HG02884 (cell line): ENCODE data around the gene NECAB2.

Source experiments
- ATAC-seq: cut with Tn5 transposase; IDR thresholded peaks from one replicate; pipeline ENCODE4 v1.9.1; 2021; ENCODE audit warnings: mild to moderate bottlenecking, moderate library complexity; ENCODE audit not compliant: unreplicated experiment

The NECAB2 gene

DNA sequence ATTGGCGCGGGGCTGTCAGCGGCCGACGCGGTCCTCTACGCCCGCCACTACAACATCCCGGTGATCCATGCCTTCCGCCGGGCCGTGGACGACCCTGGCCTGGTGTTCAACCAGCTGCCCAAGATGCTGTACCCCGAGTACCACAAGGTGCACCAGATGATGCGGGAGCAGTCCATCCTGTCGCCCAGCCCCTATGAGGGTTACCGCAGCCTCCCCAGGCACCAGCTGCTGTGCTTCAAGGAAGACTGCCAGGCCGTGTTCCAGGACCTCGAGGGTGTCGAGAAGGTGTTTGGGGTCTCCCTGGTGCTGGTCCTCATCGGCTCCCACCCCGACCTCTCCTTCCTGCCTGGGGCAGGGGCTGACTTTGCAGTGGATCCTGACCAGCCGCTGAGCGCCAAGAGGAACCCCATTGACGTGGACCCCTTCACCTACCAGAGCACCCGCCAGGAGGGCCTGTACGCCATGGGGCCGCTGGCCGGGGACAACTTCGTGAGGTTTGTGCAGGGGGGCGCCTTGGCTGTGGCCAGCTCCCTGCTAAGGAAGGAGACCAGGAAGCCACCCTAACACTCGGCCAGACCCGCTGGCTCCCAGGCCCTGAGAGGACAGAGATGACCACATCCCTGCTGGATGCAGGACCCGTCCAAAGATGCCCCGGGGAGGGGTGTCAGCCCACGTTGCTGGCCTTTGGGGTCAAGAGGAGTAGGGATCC is 2.4 kb upstream of the NECAB2 start:
- no peak for ATAC-seq

- no peak for ATAC-seq
These were observed 1.8 kb upstream of the NECAB2 start for GRCh38 chr16:83966153-83966696.

DNA sequence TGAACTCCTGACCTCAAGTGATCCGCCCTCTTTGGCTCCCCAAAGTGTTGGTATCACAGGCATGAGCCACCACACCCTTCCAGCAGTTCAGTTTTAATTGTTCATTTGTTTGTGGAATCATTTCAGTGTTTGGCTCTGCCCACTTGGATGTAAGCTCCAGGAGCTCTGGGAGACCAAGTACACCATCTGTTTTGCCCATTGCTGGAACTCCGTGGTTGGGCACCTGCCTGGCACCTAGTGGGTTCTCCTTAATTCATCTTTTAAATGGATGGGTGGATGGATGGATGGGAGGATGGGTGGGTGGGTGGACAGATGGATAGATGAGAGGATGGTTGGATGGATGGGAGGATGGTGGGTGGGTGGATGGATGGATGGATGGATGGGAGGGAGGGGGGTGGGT is 953 bp upstream of the NECAB2 start:
- ATAC-seq, result no peak

GRCh38 chr16:83968306-83968851 is 335 bp downstream of the NECAB2 start:
- ATAC-seq, result no peak

- ATAC-seq, result no peak
These were observed 1.0 kb downstream of the NECAB2 start for GRCh38 chr16:83968891-83969649.

DNA sequence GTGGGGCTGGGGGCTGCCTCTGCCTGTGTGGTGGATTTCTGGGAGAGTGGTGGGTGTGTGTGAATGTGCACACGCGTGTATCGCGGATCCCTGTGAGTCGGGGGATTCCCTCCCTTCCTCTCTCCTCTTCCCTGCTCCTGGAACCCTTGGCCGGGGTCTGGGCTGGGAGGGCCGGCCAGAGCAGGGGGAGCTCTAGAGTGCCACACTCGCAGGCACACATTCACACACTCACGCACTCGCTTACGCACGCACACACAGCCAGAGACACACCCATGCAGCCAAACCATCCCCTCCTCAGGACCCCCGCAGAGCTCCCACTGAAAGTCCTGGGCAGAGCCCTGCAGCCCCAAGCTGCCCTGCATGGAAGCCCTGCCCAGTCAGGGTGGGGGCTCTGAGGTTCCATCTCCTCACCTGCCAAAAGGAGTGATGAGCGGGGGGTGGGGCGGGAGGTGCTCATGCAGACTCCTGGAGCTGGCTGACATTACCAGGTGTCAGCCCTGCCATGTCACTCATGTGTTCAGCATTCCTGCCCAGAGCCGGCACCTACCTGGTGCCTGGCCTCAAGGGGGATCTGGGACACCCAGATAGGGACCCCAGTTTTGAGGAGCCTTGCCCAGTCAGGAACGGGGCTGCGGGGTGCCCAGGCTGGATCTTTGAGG is 1.9 kb downstream of the NECAB2 start:
- ATAC-seq, result no peak

DNA sequence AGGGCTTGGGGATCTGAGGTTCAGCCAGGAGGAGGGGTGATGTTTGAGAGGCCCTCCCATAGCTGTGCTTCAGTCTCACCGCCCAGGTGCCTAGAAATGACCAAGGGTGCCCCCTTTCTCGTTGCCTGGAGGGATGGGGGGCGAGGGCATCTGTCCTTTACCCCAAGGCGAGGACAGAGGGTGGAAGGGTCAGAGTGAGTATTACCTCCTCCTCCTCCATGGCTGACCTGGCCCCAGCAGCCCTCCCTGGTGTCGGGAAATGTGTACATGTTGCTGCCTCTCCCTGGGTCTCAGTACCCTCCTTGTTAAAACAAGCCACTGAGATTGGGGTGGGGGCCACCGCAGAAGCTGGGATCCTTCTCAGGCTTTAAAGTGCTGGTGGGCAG is 2.4 kb downstream of the NECAB2 start:
- no peak for ATAC-seq

- no peak for ATAC-seq
These were observed 3.4 kb downstream of the NECAB2 start for GRCh38 chr16:83971165-83972130.

- ATAC-seq, result no peak
These were observed 4.4 kb downstream of the NECAB2 start for GRCh38 chr16:83972256-83973008.

- ATAC-seq, result no peak
These were observed 5.0 kb downstream of the NECAB2 start for GRCh38 chr16:83973077-83973476.

DNA sequence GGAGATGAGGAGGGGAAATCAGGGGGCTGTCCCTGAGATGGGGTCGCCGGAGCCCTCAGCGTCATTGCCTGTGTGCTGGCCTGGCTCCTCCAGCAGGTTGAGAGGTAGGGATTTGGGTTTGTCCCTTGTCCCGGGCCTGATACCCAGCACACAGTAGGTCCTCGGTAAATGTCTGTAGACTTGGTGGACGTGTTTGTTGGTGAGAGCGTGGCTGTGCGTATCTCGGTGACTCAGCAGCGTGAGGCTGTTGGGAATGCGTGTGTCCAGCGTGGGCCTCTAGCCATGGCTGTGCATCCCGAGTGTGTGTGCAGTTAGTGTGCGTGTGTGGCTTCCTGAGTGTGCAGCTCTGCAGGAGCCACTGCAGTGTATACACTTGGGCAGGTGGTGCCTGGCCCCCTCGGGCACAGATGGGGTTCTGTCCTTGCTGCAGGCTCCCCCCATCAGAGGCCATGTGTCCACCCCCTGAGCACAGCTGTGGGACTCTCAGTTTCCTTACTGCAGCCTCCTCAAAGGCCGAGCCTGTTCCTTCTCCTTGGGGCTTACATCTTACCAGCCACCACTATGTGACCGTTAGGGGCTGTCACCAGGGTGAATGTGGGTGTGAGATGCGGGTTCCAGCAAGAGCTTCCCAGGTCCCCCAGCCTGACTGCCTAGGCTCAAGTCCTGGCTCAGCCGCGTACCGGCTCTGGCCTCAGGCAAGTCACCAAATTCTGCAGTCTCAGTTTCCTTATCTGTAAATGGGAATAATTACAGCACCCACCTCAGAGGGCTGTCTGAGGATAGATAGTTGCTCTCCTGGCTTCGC is 5.7 kb downstream of the NECAB2 start:
- no peak for ATAC-seq

GRCh38 chr16:83974475-83974874 is 6.4 kb downstream of the NECAB2 start:
- ATAC-seq, result no peak

- no peak for ATAC-seq
These were observed 7.7 kb downstream of the NECAB2 start for GRCh38 chr16:83975590-83976260.

DNA sequence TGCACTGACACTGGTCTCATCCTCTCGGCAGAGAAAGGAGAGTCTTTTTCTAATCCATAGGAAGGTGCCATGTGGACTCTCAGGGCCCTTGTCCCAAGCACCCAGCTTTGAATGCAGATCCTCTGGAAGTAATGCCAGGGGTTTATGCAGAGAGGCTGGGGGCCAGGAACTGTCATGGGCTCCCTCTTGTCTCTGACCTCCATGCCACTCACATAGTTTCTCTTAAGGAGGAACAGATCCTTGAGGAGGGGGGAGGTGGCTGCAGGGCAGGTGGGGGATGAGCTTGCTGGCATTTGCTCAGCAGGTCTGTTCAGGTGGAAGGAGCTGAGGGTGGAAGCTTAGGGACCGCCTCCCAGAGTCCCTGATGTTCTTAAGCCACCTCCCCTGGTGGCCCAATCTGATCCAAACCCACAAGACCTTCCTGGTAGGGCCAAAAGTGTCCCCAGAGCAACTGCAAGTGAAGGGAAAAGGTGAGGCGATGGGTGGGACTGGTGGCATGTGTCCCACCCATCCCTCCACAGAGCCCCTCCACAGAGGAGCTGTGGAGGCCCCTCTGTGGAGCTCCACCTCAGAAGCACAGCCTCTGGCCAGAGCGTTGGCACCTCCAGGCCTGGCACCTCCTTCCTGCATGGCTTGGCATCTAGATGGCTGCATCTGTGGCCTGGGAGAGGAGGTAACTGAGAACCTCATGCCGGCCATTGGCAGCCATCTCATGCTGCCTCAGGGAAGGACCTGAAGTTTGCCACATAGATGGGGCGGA is 9.2 kb downstream of the NECAB2 start:
- ATAC-seq, result no peak

- ATAC-seq, result no peak
These were observed 10.4 kb downstream of the NECAB2 start for GRCh38 chr16:83978401-83978904.

DNA sequence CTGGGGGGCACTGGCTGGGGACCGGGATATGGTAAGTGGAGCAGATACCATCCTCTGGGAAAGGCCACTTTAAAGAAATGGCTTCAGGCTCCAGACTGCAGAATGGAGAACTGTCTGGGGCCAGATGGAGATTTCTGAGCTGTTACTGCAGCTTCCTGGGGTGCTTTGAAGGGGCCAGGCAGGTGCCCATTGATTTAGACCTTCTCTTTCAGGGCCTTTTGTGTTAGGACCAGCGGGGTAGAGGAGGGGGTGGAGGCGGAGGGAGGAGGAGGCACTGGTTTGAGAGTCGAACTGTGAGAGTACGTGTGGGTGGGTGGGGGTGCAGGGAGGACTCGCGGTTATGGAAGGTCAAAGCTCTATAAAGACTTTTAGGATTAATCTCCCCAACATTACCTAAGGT is 11.4 kb downstream of the NECAB2 start:
- ATAC-seq, result no peak

- ATAC-seq, result no peak
These were observed 12.8 kb downstream of the NECAB2 start for GRCh38 chr16:83980794-83981193.
